GM10847 (cell line): ENCODE results near the gene STRIP1.

Source experiments
- POLR2A ChIP-seq: IDR thresholded peaks from 2 replicates; pipeline ENCODE4 v1.6.1; 2011; ENCODE audit not compliant: insufficient read length; ENCODE audit errors: extremely low read depth

STRIP1 gene

GRCh38 chr1:110070282-110070669 is 35.9 kb downstream of the STRIP1 start:
- no peak for TF ChIP-seq POLR2A

- no peak for TF ChIP-seq POLR2A
These were observed 36.3 kb downstream of the STRIP1 start, which contains the start of gene ALX3 for GRCh38 chr1:110070671-110071242. ALX3 (minus strand) TSS chr1:110070672; CDS start chr1:110070612, 60 bp downstream.

GRCh38 chr1:110074166-110074565 is 39.7 kb downstream of the STRIP1 start:
- no peak for TF ChIP-seq POLR2A

- no peak for TF ChIP-seq POLR2A
These were observed 42.5 kb downstream of the STRIP1 start for GRCh38 chr1:110076789-110077500.

DNA sequence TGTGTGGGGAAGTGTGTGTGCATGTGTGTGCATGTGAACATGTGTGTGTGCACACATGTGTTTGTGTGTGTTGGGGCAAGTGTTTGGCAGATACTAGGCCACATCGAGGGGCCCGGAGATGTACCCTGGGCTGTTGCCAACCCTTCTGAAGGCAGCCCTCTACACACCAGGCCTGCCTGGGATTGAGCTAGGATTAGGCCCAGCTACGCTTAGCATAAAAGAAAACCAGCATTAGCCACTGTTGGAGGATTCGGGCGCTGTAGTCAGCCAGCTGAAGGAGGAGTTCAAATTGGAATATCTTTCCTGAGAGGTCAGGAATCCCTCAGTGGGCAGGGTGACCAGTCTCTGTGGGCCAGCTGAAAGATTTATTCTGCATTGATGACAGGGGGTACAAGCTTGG is 46.6 kb downstream of the STRIP1 start:
- no peak for TF ChIP-seq POLR2A

DNA sequence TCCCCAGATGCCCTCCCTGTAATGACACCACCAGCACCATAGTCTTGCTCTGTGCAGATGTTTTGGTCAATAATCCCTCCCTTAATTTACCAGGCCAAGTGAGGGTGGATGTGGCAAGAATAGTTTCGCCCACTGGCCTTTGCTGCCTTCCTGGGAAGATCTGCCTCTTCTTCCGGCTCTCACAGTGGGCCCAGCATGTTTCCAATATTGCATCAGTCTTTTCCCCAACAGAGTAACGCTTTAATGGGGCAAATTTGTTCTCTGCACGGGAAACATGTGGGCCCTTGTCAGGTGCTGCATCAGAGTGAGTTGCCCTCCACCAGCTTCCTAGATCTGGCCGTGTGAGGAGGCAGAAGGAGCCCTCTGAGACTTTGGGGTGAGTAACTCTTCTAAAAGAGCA is 48.1 kb downstream of the STRIP1 start:
- TF ChIP-seq POLR2A = no peak

DNA sequence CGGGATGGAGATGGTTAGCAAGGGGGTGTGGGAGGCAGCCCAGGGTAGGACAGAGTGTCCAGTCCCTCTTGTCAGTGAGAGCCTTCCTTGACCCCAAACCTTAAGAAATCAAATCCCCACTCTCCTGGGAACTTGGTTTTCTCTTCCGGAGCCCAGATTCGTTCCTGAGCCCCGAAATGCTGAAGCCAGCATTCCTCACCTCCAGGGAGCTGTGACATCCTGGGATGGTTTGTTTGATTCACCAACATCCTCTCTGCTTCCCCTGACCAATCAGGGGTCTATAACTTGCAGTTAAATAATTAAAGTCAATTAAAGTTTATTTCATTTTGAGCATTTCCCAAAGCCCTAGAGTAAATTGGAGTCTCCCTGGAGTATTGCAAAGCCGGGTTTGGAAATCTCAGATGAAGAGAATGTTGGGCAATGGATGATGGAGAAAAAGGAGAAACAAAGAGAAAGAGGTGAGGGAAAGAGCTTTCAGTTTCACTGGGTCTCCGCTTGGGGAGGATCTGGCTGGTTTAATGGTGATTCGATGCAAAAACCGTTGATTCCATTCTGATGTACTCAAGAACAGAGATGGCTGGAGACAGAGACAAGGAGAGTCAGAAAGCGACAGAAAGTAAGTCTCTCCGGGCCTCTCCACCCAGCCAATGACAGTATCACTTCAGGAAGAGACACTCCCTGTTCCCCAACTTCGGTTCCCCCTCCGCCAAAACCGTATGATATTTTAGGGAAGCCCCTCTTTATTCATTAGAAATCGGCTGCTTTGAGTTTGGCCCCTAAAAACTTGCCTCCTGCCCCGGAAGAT is 48.8 kb downstream of the STRIP1 start:
- TF ChIP-seq POLR2A = no peak

GRCh38 chr1:110083866-110084226 is 49.4 kb downstream of the STRIP1 start:
- no peak for TF ChIP-seq POLR2A

GRCh38 chr1:110084227-110085078 is 50.0 kb downstream of the STRIP1 start:
- TF ChIP-seq POLR2A = no peak

GRCh38 chr1:110085671-110086070 is 51.2 kb downstream of the STRIP1 start:
- TF ChIP-seq POLR2A = no peak

- TF ChIP-seq POLR2A = no peak
These were observed 52.5 kb downstream of the STRIP1 start for GRCh38 chr1:110086961-110087360.

- TF ChIP-seq POLR2A = no peak
These were observed 53.7 kb downstream of the STRIP1 start for GRCh38 chr1:110087812-110088738.

DNA sequence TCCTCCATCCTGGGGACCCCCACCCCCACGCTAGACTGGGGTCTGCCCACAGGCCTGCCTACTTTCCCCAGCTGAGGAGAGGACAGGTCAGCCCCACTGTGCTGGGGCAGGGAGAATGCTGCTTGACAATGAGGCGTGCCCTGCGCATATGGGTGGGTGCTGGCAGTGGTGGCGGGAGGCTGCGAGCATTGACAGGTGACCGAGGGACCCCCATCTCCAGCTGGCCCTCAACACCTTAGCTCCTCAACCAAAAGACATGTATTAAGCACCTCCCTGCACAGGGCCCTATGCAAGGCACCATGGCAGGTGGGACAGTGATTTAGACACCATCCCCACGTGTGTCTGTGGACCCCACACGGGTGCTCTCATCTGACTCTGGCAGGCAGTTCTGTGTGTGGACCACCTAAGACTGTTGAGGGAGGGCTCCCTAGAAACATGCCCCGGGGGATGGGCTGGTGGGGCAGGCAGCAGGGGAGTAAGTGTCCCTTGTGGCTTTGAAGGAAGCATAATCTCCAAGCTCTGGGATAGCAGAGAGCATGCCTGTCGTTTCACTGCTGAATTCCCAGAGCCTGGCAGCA is 54.4 kb downstream of the STRIP1 start:
- no peak for TF ChIP-seq POLR2A

DNA sequence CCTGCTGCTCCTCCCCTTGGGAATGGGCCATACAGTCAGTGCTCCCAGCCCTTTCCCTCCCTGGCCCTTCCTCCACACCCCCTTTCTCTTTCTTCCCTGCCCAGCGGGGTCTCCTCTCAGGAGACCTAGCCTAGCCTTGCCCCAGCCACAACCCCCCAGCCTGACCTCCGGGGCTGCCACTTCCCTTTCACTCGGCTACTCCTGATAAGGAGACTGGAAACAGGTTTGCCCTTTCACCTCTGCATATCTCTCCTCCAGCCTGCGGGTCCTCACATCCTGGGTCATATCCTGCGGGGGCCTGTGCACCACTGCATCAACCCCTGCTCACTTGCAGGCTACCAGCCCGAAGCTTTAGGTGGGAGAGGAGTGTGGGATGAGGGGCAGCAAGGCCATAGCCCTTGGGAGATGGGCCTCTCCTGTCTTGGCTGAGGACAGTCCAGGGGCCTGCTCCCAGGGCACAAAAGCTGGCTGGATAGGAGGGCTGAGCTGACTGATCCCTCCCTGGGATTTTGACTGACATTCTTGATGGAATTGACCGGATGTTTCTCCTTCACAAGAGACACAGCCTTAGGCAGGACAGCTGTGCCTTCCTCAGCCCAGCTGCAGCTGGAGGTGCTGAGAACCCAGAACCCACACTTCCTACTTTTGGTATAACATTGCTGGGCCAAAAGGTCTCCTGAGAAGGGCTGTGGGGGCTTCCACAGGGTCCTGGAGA is 55.3 kb downstream of the STRIP1 start:
- no peak for TF ChIP-seq POLR2A

DNA sequence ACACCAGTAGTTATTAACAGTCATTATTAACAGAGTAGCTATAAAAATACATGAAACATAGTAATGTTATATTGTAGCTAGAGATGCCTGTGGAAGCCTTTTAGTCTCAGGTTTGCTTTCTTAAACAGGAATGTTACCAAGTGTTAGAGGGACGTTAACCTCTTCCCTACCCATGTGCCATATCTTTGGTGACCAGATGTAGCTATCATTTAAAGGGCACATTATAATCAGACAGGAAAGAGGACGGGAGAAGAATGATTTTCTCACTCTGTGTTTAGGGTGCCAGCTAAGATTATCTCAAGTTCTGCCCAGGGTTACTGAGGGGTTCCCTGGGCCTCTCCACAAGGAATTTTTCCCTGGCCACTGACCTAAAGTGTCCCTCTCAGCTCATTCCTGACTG is 57.0 kb downstream of the STRIP1 start:
- no peak for TF ChIP-seq POLR2A
